Measurements from ENCODE around the gene ARRB1. TPM values are rescaled to one million over a fixed set of nuclear protein-coding genes. Genes with fewer than 3 reads are reported as not detected.
A peak's percentile ranks its signal among the peaks of the same experiment; 100 is the strongest.

The ARRB1 gene
- total and polyA plus RNA-seq, 2 of the 13 experiments (the other 11 are each of a cell fraction or from before 2014, with no cell fraction given), result 22.5 to 35.7 TPM

DNA sequence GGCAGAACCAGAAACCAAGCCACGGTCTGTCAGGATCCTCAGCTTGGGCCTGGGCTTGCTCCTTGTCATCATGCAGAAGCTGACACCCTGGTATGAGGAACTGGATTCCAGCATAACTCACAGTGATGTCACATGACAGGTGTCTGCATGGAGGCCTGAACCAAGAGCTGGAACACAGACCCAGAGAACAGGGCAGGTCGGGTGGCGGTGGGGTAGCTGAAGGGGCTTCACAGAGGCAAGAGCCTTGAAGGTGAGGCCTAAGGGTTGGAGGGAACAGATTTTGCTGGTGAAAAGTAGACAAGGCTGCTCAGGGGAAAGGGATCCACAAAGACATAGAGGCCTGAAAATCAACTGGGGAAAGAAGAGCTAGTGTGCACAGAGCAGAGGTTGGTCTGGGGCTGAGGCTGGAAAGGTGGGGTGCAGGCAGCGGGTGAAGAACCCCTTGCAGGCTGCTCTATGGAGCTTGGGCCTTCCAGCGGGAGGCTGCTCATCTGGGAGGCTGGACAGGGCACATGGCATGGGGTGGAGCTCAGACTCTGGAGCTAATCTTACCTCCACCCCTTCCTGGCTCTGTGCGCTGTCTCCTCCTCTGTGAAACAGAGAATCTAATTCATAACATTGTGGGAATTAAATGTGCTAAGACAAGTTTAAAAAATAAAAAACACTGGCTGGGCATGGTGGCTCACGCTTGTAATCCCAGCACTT, 29.4 kb upstream of the ARRB1 start:
- no peaks in the 10 kb centered on the region for H3K79me2 ChIP-seq (ENCODE audit: insufficient read depth, low read length)
- H3K9ac ChIP-seq (ENCODE audit: insufficient read depth, low read depth, low read length), result 0 out of 2 replicates have a peak overlapping the region, but pooled peaks have one; percentile 6
- no peaks in the 10 kb centered on the region for H3K9me3 ChIP-seq (ENCODE audit: low read length)
- no peaks in the 10 kb centered on the region for H4K20me1 ChIP-seq (ENCODE audit: insufficient read depth, low read length)
- BruUV-seq (replicated peaks), result no TSS peak
- H3K36me3 ChIP-seq (replicated peaks in 1 of 2; ENCODE audit: control insufficient read depth in 1 of 2, insufficient read depth in 2 of 2, low read length in 2 of 2), result no peaks in the 10 kb centered on the region
- no peak for FAIRE-seq
- peaks cover 53% of the 10 kb centered on the region for H3K4me1 ChIP-seq (ENCODE audit: insufficient read depth, low read length)
- H3K4me2 ChIP-seq (ENCODE audit: low read depth, low read length), result peak overlapping the region; percentile 58
- ChIA-PET CTCF (ENCODE audit: low intra/inter-chr PET ratio, low total read pairs) (no interaction called here), POLR2A (interaction anchor here (0.9 to 1.2 kb wide), 4 partner anchors 9 to 40 kb away, joined by 3 to 8 read pairs (median 4); no protein-coding TSS in a partner anchor)
- ATAC-seq, result peak; percentile 79
- peaks cover 4% of the 10 kb centered on the region in 2 experiments; a peak in 4 of 5 replicates for H3K27me3 ChIP-seq (ENCODE audit: control insufficient read depth in 1 of 2, insufficient read depth in 2 of 2, low read length in 2 of 2)
- 25% methylated on average over 6 of the region's 7 CpGs for WGBS (ENCODE audit: low lambda C conversion rate)
- intact Hi-C loops (cut with micrococcal nuclease; ENCODE audit: unreplicated experiment) (loop anchor here (2.0 to 5.0 kb wide), 2 partner anchors 28 to 39 kb away; no protein-coding TSS in a partner anchor), in situ Hi-C loops (cut with HindIII; ENCODE audit: extremely low pct_ligation_motif_present, low pct_unique_long_range_greater_than_20kb) (loop anchor here (5.0 kb wide), 2 partner anchors 54 to 99 kb away; no protein-coding TSS in a partner anchor)
- no peak overlapping the region for H3K27ac ChIP-seq (ENCODE audit: extremely low read length, insufficient read depth, low read length)
- no peak overlapping the region for H2AFZ ChIP-seq (ENCODE audit: low read length)
- DNase-seq (ENCODE audit: low spot score), result peak; percentile 60
- H3K4me3 ChIP-seq (replicated peaks in 1 of 3; ENCODE audit: insufficient read depth in 1 of 3, low read depth in 2 of 3, low read length in 3 of 3), result peak overlapping the region in 1 of 3 experiments; percentile 31; a peak in 1 of 6 replicates
- TF ChIP-seq RXRA (CRISPR knock-in tag; IDR thresholded peaks at IDR 0.05), result no peak
- 0 out of 2 replicates have a peak, but pooled peaks have one; percentile 16 for TF ChIP-seq ZMYM2 (CRISPR knock-in tag; IDR thresholded peaks at IDR 0.05)
- 0 out of 2 replicates have a peak, but pooled peaks have one; percentile 5 for TF ChIP-seq TBX3 (IDR thresholded peaks at IDR 0.05; ENCODE audit: borderline replicate concordance)
- TF ChIP-seq, protein P1, sequence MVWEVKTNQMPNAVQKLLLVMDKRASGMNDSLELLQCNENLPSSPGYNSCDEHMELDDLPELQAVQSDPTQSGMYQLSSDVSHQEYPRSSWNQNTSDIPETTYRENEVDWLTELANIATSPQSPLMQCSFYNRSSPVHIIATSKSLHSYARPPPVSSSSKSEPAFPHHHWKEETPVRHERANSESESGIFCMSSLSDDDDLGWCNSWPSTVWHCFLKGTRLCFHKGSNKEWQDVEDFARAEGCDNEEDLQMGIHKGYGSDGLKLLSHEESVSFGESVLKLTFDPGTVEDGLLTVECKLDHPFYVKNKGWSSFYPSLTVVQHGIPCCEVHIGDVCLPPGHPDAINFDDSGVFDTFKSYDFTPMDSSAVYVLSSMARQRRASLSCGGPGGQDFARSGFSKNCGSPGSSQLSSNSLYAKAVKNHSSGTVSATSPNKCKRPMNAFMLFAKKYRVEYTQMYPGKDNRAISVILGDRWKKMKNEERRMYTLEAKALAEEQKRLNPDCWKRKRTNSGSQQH (CRISPR knock-in tag; IDR thresholded peaks at IDR 0.05; ENCODE audit: low read depth), result 0 out of 2 replicates have a peak, but pooled peaks have one; percentile 39
- 0 out of 2 replicates have a peak, but pooled peaks have one; percentile 17 for TF ChIP-seq GATAD2A (CRISPR knock-in tag; IDR thresholded peaks at IDR 0.05)
- TF ChIP-seq, protein P2, sequence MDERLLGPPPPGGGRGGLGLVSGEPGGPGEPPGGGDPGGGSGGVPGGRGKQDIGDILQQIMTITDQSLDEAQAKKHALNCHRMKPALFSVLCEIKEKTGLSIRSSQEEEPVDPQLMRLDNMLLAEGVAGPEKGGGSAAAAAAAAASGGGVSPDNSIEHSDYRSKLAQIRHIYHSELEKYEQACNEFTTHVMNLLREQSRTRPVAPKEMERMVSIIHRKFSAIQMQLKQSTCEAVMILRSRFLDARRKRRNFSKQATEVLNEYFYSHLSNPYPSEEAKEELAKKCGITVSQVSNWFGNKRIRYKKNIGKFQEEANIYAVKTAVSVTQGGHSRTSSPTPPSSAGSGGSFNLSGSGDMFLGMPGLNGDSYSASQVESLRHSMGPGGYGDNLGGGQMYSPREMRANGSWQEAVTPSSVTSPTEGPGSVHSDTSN (CRISPR knock-in tag; IDR thresholded peaks at IDR 0.05), result peak; percentile 57
- TF ChIP-seq ZSCAN22 (CRISPR knock-in tag; IDR thresholded peaks at IDR 0.05), result no peak
- TF ChIP-seq, protein P3, sequence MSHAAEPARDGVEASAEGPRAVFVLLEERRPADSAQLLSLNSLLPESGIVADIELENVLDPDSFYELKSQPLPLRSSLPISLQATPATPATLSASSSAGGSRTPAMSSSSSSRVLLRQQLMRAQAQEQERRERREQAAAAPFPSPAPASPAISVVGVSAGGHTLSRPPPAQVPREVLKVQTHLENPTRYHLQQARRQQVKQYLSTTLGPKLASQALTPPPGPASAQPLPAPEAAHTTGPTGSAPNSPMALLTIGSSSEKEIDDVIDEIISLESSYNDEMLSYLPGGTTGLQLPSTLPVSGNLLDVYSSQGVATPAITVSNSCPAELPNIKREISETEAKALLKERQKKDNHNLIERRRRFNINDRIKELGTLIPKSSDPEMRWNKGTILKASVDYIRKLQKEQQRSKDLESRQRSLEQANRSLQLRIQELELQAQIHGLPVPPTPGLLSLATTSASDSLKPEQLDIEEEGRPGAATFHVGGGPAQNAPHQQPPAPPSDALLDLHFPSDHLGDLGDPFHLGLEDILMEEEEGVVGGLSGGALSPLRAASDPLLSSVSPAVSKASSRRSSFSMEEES (CRISPR knock-in tag; IDR thresholded peaks at IDR 0.05), result peak; percentile 85
- TF ChIP-seq ZNF431 (CRISPR knock-in tag; IDR thresholded peaks at IDR 0.05; ENCODE audit: borderline replicate concordance, low read depth), result no peak
- TF ChIP-seq, protein P4, sequence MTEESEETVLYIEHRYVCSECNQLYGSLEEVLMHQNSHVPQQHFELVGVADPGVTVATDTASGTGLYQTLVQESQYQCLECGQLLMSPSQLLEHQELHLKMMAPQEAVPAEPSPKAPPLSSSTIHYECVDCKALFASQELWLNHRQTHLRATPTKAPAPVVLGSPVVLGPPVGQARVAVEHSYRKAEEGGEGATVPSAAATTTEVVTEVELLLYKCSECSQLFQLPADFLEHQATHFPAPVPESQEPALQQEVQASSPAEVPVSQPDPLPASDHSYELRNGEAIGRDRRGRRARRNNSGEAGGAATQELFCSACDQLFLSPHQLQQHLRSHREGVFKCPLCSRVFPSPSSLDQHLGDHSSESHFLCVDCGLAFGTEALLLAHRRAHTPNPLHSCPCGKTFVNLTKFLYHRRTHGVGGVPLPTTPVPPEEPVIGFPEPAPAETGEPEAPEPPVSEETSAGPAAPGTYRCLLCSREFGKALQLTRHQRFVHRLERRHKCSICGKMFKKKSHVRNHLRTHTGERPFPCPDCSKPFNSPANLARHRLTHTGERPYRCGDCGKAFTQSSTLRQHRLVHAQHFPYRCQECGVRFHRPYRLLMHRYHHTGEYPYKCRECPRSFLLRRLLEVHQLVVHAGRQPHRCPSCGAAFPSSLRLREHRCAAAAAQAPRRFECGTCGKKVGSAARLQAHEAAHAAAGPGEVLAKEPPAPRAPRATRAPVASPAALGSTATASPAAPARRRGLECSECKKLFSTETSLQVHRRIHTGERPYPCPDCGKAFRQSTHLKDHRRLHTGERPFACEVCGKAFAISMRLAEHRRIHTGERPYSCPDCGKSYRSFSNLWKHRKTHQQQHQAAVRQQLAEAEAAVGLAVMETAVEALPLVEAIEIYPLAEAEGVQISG (CRISPR knock-in tag; IDR thresholded peaks at IDR 0.05), result no peak
- TF ChIP-seq CENPT (CRISPR knock-in tag; IDR thresholded peaks at IDR 0.05; ENCODE audit: low read depth), result no peak
- no peak; the same call in 1 of the 2 replicates for TF ChIP-seq ZNF460 (CRISPR knock-in tag; IDR thresholded peaks at IDR 0.05; ENCODE audit: borderline replicate concordance)
- TF ChIP-seq, protein P5, sequence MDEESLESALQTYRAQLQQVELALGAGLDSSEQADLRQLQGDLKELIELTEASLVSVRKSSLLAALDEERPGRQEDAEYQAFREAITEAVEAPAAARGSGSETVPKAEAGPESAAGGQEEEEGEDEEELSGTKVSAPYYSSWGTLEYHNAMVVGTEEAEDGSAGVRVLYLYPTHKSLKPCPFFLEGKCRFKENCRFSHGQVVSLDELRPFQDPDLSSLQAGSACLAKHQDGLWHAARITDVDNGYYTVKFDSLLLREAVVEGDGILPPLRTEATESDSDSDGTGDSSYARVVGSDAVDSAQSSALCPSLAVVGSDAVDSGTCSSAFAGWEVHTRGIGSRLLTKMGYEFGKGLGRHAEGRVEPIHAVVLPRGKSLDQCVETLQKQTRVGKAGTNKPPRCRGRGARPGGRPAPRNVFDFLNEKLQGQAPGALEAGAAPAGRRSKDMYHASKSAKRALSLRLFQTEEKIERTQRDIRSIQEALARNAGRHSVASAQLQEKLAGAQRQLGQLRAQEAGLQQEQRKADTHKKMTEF (CRISPR knock-in tag; IDR thresholded peaks at IDR 0.05), result peak; percentile 30; the same call in 1 of the 2 replicates
- peak; percentile 55; the same call in 1 of the 2 replicates for TF ChIP-seq SIN3A (IDR thresholded peaks at IDR 0.05; ENCODE audit: borderline replicate concordance, low read depth, low read length)
- peak; percentile 89; the same call in 1 of the 2 replicates for TF ChIP-seq TGIF2 (CRISPR knock-in tag; IDR thresholded peaks at IDR 0.05)
